Stimulated activated CD8-positive, alpha-beta memory T cell treated with anti-CD3 and anti-CD28 coated beads, Interleukin-15, amount 100 ng/mL, for 1 hour (primary cell): ENCODE results near the gene IRF5.
"Not testable (repeated sequence)": the region's sequence is repeated elsewhere in the genome, so short reads cannot be mapped to it uniquely, and the experiment has no call there.

Experiments
- DNase-seq: peaks from one replicate; pipeline ENCODE4 v3.0.0-alpha.2; 2020; ENCODE audit warnings: low read depth

IRF5 gene

DNA sequence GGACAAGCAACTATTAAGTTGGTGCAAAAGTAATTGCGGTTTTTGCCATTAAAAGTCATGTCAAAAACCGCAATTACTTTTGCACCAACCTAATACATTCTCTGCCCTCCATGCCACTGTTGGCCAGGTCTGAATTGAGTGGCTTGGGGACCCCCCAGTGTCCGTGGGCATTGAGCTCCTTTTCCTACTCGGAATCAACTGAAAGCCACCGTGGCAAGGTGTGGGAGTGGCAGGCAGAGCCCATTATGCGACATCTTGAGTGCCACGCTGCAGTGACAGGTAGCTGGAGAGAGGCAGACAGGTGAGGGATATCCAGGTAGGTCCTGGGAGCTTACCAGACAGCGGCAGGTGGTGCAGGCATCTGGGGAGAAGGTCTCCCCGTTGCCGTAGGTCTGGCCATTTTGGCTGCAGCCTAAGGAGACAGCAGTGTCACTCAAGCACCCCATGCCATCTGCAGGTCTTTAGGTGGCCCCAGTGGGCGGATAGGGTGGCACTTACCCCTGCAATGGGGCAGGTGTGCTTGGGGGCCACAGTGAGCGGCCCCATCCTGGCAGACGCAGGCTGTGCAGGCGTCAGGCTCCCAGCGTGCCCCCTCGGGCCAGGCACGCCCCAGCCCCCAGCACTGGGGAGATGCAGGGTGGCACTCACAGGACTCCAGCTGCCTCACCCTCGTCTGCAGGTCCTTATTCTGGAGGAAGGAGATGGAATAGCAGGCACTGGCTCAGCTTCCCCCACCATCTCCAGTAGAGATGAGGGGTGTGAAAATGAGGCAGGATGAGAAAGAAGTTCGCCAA, 30.8 kb upstream of the IRF5 start:
- no peak for DNase-seq

DNA sequence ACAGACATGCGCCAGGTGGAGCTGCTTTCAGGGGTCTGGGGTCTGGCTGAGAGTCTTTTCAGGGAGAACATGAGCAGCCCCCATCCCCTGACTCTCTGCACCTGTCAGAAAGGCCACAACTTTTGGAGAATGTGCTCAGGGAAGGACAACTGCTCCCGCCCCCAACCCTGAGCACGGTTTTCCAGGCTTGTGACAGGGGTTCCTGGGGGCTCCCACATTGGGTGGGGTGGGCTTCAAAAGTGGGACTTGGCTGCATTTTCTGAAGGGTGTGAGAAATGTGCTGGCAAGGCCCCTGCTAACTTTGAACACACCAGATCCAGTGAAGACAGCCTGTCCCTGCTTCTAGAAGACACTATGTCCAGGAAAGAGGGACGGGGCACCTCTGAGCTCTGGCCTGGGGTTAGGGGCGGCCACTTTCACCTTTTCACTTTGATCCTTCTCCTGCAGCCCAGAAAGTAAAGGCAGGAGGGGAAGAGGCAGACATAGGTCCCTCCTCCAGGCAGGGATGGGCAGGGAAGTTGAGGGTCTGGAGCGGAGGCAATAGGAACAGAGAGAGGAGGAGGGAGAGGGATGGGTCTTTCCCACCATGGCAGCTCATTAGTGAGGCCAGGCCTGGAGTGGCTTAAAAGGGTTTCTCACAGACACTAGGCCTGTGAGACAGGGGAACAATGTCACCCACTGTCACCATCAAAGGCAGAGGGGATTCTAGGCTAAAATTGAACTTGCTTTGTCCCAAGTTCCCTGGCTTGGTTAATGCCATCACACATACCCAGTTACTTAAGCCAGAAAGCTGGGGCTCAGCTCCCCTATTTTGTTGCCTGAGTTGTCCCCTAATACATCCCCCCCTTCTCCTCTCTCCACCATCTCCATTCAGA, 28.7 kb upstream of the IRF5 start:
- DNase-seq: no peak

GRCh38 chr7:128909625-128910568, 27.8 kb upstream of the IRF5 start:
- DNase-seq: no peak

DNA sequence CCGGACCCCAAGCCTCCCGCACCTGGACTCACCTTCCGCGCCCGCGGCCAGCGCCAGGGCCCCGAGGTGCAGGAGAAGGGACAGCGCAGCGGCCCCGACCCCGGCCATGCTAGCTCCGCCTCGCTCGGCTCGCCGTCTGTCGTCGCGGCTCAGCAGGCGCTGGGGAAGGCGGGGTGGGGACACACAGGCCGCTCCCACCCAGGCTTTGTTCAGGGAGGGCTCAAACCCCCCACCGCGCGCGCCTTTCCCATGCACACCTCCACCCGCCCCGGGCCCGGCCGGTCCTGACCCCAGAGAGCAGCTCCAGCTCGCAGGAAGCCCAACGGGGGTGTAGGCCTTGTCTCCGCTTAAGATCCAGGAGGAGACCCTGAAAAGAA, 27.2 kb upstream of the IRF5 start, which contains the start of gene KCP:
Gene KCP, minus strand, starts transcription at position 141 of the 377 bp plus-strand sequence. Its CDS starts 33 bp downstream, at position 108.
- DNase-seq: no peak

DNA sequence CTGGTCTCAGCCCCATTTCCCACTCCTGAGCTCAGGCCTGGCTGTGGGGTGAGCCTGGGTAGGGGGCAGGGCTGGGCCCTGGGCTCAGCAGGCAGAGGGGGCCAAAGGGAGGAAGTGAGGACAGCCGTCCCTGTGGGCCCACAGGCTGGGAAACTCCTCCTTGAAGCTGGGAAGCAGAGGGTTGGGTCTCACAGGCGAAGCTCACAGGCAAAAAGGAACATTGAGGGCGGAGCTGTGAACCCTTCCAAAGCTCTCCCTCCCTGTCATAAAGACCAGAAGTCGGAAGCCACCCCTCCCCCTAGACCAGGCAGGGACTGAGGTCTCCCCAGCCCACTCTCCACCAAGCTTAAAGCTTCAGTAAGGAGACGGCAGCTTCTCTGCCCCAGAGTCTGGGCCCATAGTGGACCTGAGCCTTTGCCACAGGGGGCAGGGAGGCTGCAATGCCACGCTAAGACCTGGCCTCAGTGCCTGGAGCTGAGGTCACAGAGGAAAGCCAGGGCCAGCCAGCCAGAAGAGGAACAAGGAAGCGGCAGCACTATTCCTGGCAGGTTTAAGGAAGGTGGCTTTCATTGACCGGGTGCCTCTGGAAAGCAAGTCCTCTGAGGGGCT, 26.2 kb upstream of the IRF5 start:
- no peak for DNase-seq

GRCh38 chr7:128912281-128912680, 25.4 kb upstream of the IRF5 start:
- DNase-seq: no peak

- not testable (repeated sequence) for DNase-seq
Observed at GRCh38 chr7:128912709-128913495, 24.8 kb upstream of the IRF5 start.

DNA sequence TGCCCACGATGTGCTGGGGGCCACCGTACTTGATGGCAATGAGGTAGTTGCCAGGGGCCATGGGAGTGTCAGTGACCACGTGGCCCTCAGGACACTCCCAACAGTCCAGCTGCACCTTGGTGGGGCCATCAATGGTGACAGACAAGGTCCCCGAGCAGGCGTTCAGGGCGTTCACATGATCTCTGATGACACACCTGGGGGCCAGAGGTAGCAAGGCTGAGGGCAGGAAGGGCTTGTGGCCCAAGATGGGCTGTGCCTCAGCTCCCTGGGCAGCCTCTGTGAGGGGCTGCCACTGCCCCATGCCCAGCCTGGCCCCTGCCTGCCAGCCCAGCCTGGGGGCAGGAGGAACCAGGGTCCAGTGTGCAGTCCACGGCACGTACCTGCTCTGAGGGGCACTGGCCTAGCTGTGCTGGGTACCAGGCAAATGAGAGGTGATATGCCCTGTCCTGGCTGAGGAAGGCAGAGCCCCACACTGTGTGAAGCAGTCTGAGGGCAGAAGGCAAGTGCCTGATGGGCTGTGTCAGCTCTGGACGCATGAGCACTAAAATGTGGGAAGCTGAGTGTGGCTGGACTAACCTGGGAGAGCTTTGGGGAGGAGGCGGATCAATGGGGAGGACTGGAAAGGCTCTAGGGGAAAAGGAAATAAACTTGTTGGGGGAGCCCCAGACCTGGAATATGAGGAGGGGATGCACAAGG, 23.7 kb upstream of the IRF5 start:
- no peak for DNase-seq

- DNase-seq: no peak
Observed at GRCh38 chr7:128914566-128915151, 23.1 kb upstream of the IRF5 start.

GRCh38 chr7:128915271-128915819, 22.4 kb upstream of the IRF5 start:
- no peak for DNase-seq

DNA sequence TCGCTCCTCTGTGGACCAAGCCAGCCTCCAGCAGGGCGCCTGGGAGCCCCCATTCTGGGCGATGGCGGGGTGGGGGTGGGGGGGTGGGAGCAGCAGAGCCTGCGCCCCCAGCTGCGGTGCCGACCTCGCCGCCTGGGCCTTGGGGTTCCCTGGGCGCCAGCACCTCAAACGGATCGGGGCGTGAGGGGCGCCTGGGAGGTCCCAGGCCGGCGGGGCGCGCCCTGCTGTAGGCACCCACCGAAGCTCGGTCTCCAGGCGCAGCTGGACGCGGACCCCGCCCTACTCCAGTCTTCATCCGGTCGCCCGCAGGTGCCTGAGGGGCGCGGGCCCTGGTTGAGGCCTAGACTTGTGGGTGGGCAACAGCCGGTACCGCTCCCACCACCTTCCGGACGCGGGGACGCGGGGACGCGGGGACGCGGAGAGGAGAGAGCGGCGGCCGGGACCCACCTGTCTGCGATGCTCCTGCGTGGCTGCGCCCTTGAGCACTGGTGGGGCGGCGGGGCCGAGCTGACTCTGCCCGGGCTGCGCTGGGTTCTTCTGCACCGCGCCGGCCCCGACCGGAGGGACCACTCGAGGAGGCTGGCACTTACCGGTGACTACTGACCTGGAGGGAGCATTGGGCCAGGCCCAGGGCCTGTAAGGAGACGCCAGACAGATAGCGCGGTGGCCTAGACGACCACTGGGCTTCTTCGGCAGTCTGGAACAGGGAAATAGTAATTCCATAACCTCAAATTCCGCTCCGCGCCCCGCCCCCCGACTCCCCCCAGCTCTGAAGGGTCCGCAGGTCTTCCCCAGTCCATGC, 21.7 kb upstream of the IRF5 start:
- DNase-seq: no peak

DNA sequence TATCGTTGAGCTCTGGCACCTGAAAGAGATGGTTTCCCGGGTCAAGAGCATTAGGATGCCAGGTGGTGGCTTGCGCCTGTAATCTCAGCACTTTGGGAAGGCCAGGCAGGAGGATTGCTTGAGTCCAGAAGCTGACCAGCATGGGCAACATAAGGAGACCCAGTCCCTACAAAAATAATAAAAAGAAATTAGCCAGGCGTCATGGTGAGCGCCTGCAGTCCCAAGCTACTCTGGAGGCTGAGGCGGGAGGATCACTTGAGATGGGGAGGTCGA, 21.1 kb upstream of the IRF5 start:
- DNase-seq: no peak

GRCh38 chr7:128917122-128917521, 20.6 kb upstream of the IRF5 start:
- DNase-seq: no peak

DNA sequence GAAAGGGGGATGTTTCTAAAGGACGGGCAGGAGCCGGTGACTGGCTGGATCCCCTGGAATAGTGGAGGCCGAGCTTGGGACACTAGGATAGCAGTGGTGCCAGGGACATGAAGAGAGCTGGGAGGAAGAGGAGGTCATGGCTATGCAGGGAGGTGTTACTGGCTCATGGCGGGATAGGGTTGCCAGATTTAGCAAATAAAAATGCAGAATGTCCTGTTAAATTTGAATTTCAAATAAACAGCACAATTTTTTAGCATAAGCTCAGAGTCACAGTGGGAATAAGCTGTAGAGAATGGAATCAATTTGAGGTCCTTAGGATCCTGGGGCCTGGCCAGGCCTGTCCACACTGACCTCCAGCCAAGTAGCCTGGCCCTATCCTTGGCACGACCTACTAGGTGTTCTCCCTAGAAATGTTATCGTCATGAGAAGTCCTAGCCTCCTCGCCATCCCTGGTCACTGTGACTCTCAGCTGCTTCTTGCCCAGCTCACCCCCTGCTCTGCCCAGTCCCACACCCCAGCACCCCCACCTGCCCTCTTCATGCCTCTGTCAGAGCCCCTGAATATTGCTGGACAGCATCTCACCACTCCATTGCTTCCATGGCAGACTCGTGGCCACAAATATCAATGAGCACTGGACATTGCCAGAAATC, 19.6 kb upstream of the IRF5 start:
- DNase-seq: no peak

DNA sequence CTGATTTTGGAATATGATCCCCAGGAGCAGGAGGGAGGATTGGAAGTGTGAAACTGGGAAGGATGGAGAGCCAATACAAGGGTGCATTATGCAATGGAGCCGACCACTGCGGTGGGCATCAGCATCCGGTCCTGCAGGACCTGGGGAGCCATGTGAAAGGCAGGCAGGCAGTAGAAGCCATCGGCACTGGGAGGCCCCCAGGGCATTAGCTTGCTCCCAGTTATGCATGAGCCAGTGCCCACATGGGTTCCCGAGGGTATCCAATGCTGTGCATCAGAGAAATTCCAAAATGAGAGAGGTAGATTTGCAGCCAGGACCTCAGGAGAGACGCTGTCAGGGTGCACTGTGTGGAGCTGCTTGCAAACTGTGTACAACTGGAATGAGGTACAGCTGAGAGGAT, 18.5 kb upstream of the IRF5 start:
- no peak for DNase-seq

DNA sequence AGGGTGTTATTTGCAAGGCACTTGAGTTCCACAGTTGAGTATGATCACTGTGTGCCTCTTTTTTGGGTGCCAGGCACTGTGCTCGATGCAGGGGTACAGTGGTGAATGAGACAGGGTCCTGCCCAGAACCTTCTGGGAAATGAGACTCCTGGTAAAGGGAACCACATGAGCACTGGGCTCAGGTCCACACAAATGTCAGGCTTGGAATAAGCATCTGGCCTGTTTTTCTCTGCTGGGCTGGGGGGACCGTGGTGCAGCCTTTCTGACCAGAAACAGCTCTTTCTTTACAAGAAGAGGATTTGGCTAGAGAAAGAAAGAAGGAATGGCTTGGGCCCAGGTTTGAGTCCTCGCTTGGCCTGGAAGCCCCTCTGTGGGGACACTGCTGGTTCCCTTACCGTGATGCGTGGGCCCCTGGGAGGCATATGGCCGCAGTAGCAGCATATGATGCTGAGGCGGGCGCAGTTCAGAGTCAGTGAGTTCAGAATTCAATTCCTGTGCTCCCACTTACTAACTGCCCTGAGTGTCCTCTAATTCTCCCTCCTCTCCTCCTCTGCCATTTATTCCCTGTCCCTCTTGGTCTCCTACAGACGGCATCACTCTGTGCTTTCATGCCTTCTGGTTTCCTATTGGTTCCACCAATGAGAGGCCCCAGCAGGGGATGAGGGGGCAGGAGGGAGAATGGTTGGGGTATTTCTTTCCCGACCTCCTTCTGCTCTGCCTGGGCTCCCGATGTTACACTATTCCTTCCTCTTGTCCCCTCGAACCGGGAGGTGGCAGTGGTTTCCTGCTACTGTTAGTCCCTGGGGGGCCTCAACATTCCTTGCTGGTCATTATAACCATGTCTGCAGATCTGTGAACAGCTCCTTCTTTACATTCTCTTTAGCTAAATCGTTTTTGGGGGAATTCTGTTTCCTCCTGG, 17.6 kb upstream of the IRF5 start:
- DNase-seq: no peak

GRCh38 chr7:128920913-128921582, 16.7 kb upstream of the IRF5 start:
- no peak for DNase-seq
